GM18951 (cell line): Measurements from ENCODE around the gene KRIT1.

Source experiments
- POLR2A ChIP-seq: IDR thresholded peaks from 4 replicates; pipeline ENCODE4 v1.6.1; 2011; ENCODE audit warnings: mild to moderate bottlenecking; ENCODE audit not compliant: insufficient read length, insufficient read depth; ENCODE audit errors: extremely low read depth
- in situ Hi-C: fragments of 300-500 bp; cut with MboI; formaldehyde crosslinking; loops from one replicate; pipeline ENCODE4 v1.12.0; 2022; ENCODE audit warnings: low sequenced_read_pairs, mixed read lengths, inconsistent platforms; ENCODE audit not compliant: unreplicated experiment

KRIT1 gene

GRCh38 chr7:92155108-92155739 lies 90.5 kb downstream of the KRIT1 start:
- no peak for TF ChIP-seq POLR2A

GRCh38 chr7:92150450-92151017 lies 95.2 kb downstream of the KRIT1 start:
- in situ Hi-C loops: no loop called here
- no peak for TF ChIP-seq POLR2A

More at GRCh38 chr7:92155108-92155739, 90.5 kb downstream of the KRIT1 start:
- in situ Hi-C loops: no loop called here

GRCh38 chr7:92149736-92150239 lies 95.9 kb downstream of the KRIT1 start:
- TF ChIP-seq POLR2A: no peak
- in situ Hi-C loops: no loop called here
